C4-2B (cell line): ENCODE results near the gene ANXA3.

Experiments used
- CTCF ChIP-seq: fragments of 450-650 bp; conservative IDR thresholded peaks from 2 replicates; pipeline ENCODE4 v1.5.1; 2017; ENCODE audit warnings: mild to moderate bottlenecking
- ZFX ChIP-seq: fragments of 450-650 bp; IDR thresholded peaks from 2 replicates; pipeline ENCODE4 v1.6.1; 2017

- TF ChIP-seq CTCF (no peak), ZFX (no peak)
Measured at GRCh38 chr4:78585633-78586032, 34.1 kb downstream of the ANXA3 start.
